Activated B cell treated with CpG ODN at 0.5 μM for 24 hours (primary cell): Measurements from ENCODE around the gene UTS2R. TPM values are rescaled to one million over a fixed set of nuclear protein-coding genes. Genes with fewer than 3 reads are reported as not detected.

Experiments used
- ATAC-seq: fragments of 200-7000 bp; cut with Tn5 transposase; one replicate; pipeline ENCODE4 v1.10.0; 2021; ENCODE audit warnings: low read depth, mild to moderate bottlenecking, moderate library complexity
- CTCF ChIA-PET: fragments of 350-600 bp; sonication (Branson Sonifier 250); formaldehyde crosslinking; loops from one replicate; lab custom pipeline; 2021; ENCODE audit warnings: antibody characterized with exemption; lab: Charles Lee
- POLR2A ChIA-PET: fragments of 350-600 bp; sonication (Branson Sonifier 250); formaldehyde crosslinking; loops from one replicate; lab custom pipeline; 2021; ENCODE audit warnings: antibody characterized with exemption; lab: Charles Lee
- DNase-seq: peaks from one replicate; pipeline ENCODE4 v3.0.0; 2022
- H3K27ac Mint-ChIP-seq: one replicate; pipeline ENCODE4 v1.8.0; 2020; ENCODE audit warnings: mixed read lengths
- H3K27me3 Mint-ChIP-seq: one replicate; pipeline ENCODE4 v1.8.0; 2021; ENCODE audit warnings: mixed read lengths
- H3K36me3 Mint-ChIP-seq: one replicate; pipeline ENCODE4 v1.8.0; 2021; ENCODE audit warnings: low read depth, mixed read lengths
- H3K4me1 Mint-ChIP-seq: one replicate; pipeline ENCODE4 v1.8.0; 2021; ENCODE audit warnings: mixed read lengths
- H3K4me3 Mint-ChIP-seq: one replicate; pipeline ENCODE4 v1.8.0; 2020; ENCODE audit warnings: mild to moderate bottlenecking, mixed read lengths
- H3K9me3 Mint-ChIP-seq: one replicate; pipeline ENCODE4 v1.8.0; 2020; ENCODE audit warnings: mixed read lengths
- CTCF ChIP-seq: fragments of 200-600 bp; IDR thresholded peaks from one replicate; pipeline ENCODE4 v1.8.0; 2022; ENCODE audit warnings: antibody characterized with exemption, mild to moderate bottlenecking
- intact Hi-C: fragments of 100-400 bp; cut with micrococcal nuclease; formaldehyde crosslinking; loops from one replicate; pipeline ENCODE4 v1.15.1; 2024
- total RNA-seq: library from RNA; stranded (reverse); gene quantifications from 2 replicates; pipeline ENCODE4 v1.2.3, GENCODE V29; 2022

Gene UTS2R
- total RNA-seq, 1 donor from 2014 or later, result not detected

- TF ChIP-seq CTCF, result no peak
- no peak overlapping the region for H3K27ac Mint-ChIP-seq
- no peak for ATAC-seq
- intact Hi-C loops, result no loop called here
- no peaks in the 10 kb centered on the region for H3K4me1 Mint-ChIP-seq
- no peaks in the 10 kb centered on the region for H3K27me3 Mint-ChIP-seq
- peaks cover 29% of the 10 kb centered on the region for H3K36me3 Mint-ChIP-seq
- H3K9me3 Mint-ChIP-seq, result no peaks in the 10 kb centered on the region
- DNase-seq, result no peak
- H3K4me3 Mint-ChIP-seq, result no peak overlapping the region
- POLR2A ChIA-PET, result no interaction called here
- CTCF ChIA-PET, result no interaction called here
Measured at GRCh38 chr17:82390015-82390859, 18.7 kb downstream of the UTS2R start.

GRCh38 chr17:82390860-82391435 lies 19.4 kb downstream of the UTS2R start:
- Mint-ChIP-seq H3K27ac (no peak overlapping the region), H3K4me3 (no peak overlapping the region), H3K9me3 (no peaks in the 10 kb centered on the region), H3K4me1 (no peaks in the 10 kb centered on the region), H3K27me3 (no peaks in the 10 kb centered on the region), H3K36me3 (peaks cover 34% of the 10 kb centered on the region)
- ChIA-PET POLR2A (interaction anchor here (0.6 kb wide), 1 partner anchor 659 kb away, joined by 5 read pairs; no protein-coding TSS in a partner anchor), CTCF (no interaction called here)
- ATAC-seq (no peak), DNase-seq (no peak)
- TF ChIP-seq CTCF, result no peak
- intact Hi-C loops, result no loop called here

- ATAC-seq (no peak), DNase-seq (no peak)
- no peaks in the 10 kb centered on the region for H3K4me1 Mint-ChIP-seq
- no peak for TF ChIP-seq CTCF
- CTCF ChIA-PET, result no interaction called here
- intact Hi-C loops, result no loop called here
- H3K27ac Mint-ChIP-seq, result no peak overlapping the region
- no peaks in the 10 kb centered on the region for H3K27me3 Mint-ChIP-seq
- POLR2A ChIA-PET, result interaction anchor here (0.6 kb wide), 1 partner anchor 660 kb away, joined by 5 read pairs; no protein-coding TSS in a partner anchor
- H3K36me3 Mint-ChIP-seq, result peaks cover 37% of the 10 kb centered on the region
- no peak overlapping the region for H3K4me3 Mint-ChIP-seq
- H3K9me3 Mint-ChIP-seq, result no peaks in the 10 kb centered on the region
Measured at GRCh38 chr17:82391496-82392066, 20.0 kb downstream of the UTS2R start.

GRCh38 chr17:82392209-82392920 lies 20.8 kb downstream of the UTS2R start:
- Mint-ChIP-seq H3K27ac (no peak overlapping the region), H3K9me3 (no peaks in the 10 kb centered on the region), H3K4me1 (no peaks in the 10 kb centered on the region), H3K36me3 (peaks cover 37% of the 10 kb centered on the region), H3K4me3 (no peak overlapping the region), H3K27me3 (no peaks in the 10 kb centered on the region)
- DNase-seq (no peak), ATAC-seq (no peak)
- POLR2A ChIA-PET, result no interaction called here
- CTCF ChIA-PET, result no interaction called here
- no peak for TF ChIP-seq CTCF
- intact Hi-C loops, result no loop called here
